ENCODE results near the gene PDZD4.

Gene PDZD4

DNA sequence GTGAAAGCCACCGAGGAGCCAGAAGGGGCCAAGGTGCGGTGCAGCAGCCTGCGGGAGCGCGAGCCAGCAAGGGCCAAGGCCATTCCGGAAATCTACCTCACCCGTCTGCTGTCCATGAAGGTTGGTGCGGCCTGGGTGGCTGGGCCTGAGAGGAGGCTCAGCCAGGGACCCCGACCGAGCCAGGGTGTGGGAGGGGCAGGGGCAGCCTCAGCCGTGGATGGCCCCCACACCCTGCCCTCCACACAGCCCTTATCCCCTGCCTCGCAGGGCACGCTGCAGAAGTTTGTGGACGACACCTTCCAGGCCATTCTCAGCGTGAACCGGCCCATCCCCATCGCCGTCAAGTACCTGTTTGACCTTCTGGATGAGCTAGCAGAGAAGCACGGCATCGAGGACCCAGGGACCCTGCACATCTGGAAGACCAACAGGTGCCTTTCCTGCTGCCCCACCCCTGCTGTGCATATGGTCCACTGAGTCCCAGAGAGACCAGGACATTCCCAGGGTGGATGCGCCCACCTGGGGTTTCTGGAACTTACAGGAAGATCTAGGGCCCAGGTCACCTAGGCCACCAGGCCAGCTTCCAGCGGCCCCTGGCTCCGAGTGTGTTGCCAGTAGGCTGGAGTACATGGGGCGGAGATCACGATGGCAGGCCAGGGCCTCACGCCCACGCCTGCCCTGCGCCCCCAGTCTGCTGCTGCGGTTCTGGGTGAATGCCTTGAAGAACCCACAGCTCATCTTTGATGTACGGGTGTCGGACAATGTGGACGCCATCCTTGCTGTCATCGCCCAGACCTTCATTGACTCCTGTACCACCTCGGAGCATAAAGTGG is 52.9 kb downstream of the PDZD4 start:
- no peak for DNase-seq (ENCODE audit: low read depth, low spot score)

DNA sequence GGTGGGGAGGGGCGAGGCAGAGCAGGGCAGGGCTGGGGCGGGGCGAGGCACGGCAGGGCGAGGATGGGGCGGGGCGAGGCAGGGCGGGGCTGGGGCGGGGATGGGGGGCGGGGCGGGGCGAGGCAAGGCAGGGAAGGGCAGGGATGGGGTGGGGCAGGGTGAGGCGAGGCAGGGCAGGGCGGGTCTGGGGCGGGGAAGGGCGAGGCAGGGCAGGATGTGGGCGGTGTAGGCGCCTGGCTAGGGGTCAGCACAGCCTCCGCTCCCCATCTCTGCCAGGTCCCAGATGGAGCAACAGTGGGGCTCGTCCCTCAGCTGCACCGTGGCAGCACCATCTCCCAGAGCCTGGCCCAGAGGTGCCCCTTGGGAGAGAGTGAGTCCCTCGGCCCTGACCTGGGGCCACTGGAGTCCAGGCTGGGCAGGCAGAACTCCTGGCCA is 53.7 kb downstream of the PDZD4 start:
- DNase-seq (ENCODE audit: low read depth, low spot score), result no peak

More for the DNA sequence above, 52.9 kb downstream of the PDZD4 start:
- no peak overlapping the region for H3K4me3 ChIP-seq (ENCODE audit: low read length)

DNA sequence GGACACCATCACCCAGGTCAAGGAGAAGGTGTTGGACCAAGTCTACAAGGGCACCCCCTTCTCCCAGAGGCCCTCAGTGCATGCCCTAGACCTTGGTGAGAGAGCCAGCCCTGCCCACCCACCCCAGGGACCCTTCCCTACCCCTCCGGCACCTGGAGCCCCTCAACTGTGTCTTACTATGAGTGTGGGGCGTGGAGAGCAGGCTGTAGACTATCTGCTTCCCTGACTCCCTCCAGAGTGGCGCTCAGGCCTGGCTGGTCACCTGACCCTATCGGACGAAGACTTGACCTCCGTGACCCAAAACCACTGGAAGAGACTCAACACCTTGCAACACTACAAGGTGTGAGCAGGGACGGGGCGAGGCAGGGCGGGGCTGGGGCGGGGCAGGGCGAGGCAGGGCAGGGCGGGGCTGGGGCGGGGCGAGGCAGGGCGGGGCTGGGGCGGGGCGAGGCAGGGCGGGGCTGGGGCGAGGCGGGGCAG is 54.2 kb downstream of the PDZD4 start:
- DNase-seq (ENCODE audit: low read depth, low spot score), result no peak
- H3K4me3 ChIP-seq (ENCODE audit: low read length), result no peak overlapping the region

More for the DNA sequence above, 53.7 kb downstream of the PDZD4 start:
- H3K4me3 ChIP-seq (ENCODE audit: low read length), result no peak overlapping the region

DNA sequence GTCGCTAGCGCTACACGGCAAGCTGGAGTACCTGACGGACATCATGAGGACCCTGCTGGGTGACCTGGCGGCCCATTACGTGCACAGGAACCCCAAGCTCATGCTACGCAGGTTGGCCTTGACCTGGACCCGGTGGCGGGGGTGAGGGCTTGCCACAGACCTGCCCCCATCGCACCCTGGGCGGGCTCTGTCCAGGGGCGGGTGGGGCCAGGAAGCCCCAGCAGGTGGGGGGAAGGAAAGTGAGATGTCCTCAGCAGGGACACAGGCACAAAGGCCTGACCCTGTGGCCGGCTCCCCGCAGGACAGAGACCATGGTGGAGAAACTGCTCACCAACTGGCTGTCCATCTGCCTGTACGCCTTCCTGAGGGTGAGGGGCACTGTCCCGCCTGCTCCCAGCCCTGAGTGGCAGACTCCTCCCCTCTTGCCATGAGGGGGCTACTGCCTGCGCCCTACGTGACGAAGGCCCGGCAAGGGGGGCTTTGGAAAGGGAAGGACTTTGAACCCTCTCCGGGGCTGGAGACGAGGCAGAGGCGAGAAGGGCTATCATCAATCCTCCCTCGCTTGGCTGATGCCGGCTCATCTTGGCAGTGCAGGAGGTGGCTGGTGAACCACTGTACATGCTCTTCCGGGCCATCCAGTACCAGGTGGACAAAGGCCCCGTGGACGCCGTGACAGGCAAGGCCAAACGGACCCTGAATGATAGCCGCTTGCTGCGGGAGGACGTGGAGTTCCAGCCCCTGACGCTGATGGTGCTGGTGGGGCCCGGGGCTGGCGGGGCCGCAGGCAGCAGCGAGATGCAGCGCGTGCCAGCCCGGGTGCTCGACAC is 54.8 kb downstream of the PDZD4 start:
- H3K4me3 ChIP-seq (ENCODE audit: low read length), result no peak overlapping the region
- DNase-seq (ENCODE audit: low read depth, low spot score), result no peak

DNA sequence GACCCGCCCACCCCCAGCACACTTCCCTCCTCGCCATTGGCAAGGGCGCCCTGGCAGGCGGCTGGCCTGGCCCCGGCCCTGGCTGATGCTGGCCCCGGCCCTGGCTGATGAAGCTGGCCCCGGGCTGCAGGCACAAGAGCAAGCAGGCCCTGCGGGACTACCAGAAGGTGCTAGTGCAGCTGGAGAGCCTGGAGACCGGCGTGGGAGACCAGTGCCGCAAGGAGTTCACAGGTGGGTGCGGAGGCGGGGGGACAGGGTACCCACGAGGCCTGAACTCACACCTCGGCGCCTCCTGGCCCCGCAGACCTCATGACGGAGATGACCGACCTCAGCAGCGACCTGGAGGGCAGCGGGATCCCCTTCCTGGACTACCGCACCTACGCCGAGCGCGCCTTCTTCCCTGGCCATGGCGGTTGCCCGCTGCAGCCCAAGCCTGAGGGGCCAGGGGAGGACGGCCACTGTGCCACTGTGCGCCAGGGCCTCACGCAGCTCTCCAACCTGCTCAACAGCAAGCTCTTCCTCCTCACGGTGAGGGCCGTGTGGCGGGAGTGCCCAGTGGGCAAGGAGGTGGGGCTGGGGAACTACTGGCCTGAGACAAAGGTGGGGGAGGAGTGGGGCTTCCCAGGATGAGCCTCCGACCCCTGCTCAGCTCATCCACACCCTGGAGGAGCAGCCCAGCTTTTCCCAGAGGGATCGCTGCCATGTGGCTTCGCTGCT is 55.6 kb downstream of the PDZD4 start:
- no peak overlapping the region for H3K4me3 ChIP-seq (ENCODE audit: low read length)
- DNase-seq (ENCODE audit: low read depth, low spot score), result no peak

DNA sequence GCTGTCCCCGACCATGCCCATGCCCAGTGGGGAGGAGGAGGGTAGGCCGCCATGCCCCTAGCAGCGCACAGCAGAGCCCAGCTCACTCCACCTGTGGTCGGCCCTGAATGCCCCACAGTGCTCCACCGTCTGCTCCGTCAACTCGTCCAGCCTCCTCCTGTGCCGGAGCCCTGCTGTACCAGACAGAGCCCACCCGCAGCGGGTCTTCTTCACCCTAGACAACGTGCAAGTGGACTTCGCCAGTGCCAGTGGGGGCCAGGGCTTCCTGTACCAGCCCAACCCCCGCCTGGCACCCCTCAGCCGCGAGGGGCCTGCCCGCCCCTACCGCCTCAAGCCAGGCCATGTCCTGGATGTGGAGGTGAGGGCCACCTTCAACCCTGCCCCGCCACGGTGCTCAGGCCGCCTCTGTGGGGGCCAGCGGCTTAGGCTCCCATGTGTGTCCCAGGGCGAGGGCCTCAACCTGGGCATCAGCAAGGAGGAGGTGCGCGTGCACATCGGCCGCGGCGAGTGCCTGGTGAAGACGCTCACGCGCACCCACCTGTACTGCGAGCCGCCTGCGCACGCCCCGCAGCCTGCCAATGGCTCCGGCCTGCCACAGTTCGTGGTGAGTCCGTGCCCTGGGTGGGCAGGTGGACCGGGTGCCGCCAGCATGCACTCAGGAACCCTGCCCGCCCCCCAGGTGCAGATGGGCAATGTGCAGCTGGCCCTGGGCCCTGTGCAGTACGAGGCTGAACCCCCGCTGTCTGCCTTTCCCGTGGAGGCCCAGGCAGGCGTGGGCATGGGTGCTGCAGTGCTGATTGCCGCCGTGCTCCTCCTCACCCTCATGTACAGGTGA is 56.4 kb downstream of the PDZD4 start:
- no peak for DNase-seq (ENCODE audit: low read depth, low spot score)
- no peak overlapping the region for H3K4me3 ChIP-seq (ENCODE audit: low read length)

DNA sequence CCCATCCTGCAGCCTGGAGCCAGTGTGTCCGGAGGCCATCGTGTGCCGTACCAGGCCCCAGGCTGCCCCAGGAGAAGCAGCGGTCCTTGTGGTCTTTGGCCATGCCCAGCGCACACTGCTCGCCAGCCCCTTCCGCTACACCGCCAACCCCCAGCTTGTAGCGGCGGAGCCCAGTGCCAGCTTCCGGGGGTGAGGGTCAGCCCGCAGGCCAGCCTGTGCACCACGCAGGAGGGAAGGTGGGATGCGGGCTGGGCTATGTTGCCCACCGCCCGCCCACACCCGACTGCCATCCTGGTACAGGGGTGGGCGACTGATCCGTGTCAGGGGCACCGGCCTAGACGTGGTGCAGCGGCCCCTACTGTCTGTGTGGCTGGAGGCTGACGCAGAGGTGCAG is 57.1 kb downstream of the PDZD4 start:
- no peak for DNase-seq (ENCODE audit: low read depth, low spot score)
- no peak overlapping the region for H3K4me3 ChIP-seq (ENCODE audit: low read length)

DNA sequence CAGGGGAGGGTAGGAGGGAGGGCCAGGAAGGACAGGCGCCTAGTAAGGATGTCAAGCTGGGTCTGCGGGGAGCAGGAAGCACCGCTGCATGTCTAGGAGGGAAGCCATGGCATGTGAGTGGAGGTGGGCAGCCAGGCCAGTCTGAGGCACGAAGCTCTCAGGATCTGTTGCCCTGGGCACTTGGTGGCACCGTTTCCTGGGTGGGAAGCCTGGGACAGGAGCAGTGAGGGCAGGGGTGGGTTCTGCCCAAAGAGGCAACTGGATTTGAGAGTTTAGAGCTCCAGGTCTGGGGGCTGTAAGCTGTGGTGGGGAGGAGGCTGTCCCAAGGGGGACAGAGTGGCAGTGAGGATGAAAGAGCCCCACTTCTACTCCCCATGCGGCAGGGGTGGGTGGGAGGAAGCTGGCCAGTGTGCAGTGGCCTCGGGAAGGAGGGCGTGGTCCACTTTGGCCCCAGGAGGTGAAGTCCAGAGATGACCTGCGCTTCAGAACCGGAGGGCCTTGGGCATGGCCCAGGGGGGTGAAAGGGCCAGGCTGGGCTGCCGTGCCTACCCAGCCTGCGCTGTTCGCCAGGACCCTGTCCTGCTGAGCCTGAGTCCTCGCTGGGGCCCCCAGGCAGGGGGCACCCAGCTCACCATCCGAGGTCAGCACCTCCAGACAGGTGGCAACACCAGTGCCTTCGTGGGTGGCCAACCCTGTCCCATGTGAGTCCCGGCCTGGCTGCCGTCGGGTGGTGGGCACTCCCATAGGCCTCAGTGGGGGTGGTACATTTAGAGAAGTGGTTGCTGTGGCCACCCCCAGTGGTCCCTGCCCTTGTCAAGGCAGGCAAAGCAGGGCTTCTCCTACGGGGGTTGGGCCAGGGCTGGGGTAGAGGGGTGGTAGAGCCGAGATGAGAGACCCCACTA is 57.8 kb downstream of the PDZD4 start:
- no peak overlapping the region for H3K4me3 ChIP-seq (ENCODE audit: low read length)
- no peak for DNase-seq (ENCODE audit: low read depth, low spot score)

DNA sequence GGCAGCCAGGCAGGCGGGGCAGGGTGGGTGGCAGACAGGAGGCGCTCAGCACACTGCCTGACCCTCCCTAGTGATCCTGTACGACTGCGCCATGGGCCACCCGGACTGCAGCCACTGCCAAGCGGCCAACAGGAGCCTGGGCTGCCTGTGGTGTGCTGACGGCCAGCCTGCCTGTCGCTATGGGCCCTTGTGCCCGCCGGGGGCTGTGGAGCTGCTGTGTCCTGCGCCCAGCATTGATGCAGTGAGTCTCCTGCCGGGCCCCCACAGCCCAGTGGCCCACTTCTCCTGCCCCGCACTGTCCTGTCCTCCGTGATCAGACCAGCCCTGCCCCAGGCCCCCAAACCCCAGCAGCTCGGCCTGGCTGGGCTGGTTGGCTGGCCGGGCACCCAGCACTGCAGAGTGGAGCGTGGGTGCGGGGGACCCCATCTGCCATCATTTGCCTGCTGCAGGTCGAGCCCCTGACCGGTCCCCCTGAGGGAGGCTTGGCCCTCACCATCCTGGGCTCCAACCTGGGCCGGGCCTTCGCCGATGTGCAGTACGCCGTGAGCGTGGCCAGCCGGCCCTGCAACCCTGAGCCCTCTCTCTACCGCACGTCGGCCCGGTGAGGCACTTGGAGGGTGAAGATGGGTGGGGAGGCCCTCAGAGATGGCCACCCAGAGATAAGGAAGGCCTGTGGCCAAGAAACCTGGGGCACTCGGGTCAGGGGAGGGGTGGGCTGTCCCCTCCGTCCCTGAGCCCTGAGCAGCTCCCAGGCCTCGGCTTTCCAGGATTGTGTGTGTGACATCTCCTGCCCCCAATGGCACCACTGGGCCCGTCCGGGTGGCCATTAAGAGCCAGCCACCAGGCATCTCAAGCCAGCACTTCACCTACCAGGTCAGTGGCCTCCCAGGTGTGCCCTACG is 58.7 kb downstream of the PDZD4 start:
- no peak for DNase-seq (ENCODE audit: low read depth, low spot score)

DNA sequence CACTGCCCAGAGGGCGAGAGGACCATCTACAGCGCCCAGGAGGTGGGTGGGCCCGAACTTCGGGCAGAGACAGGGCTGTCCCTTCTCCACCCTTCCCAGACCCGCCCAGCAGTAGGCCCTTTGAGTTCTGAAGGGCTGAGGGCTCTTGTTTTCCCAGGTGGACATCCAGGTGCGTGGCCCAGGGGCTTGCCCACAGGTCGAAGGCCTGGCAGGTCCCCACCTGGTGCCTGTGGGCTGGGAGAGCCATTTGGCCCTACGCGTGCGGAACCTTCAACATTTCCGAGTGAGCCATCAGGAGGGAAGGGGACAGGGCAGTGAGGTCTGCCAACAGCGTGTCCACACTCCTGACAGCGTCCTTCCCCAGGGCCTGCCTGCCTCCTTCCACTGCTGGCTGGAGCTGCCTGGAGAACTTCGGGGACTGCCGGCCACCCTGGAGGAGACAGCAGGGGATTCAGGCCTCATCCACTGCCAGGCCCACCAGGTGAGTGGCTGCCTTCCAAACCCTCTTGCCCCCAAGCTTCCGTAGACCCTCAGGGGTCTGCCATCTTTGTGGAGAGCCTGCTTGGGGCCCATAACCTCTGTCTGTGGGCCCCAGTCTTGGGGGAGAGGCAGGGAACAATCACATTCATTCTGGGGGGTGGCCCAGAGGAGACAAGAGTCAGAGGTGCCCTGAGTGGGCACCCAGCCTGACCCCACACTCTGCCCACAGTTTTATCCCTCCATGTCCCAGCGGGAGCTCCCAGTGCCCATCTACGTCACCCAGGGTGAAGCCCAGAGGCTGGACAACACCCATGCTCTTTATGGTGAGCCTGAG is 59.5 kb downstream of the PDZD4 start:
- H3K4me3 ChIP-seq (ENCODE audit: low read length), result no peak overlapping the region
- DNase-seq (ENCODE audit: low read depth, low spot score), result no peak

More for the DNA sequence above, 58.7 kb downstream of the PDZD4 start:
- H3K4me3 ChIP-seq (ENCODE audit: low read length), result no peak overlapping the region

DNA sequence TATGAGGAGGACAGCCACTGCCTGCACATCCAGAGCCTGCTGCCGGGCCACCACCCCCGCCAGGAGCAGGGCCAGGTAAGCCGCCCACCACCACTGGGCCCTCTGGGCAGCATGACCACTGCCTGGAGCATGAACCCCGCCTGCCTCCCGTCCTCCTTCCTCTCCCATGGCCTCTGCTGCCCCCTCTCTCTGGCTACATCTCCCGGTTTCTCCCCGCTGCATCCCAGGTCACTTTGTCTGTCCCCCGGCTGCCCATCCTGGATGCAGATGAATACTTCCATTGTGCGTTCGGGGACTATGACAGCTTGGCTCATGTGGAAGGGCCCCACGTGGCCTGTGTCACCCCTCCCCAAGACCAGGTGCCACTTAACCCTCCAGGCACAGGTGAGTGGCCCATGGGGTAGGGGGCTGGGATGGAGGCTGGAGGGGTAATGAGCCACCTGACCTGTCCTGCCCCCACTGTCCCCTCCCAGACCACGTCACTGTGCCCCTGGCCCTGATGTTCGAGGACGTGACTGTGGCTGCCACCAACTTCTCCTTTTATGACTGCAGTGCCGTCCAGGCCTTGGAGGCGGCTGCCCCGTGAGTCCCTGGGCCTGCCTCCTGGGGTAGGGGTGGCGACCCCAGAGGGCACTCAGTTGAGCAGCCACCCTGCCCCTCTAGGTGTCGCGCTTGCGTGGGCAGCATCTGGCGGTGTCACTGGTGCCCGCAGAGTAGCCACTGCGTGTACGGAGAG is 60.3 kb downstream of the PDZD4 start:
- no peak for DNase-seq (ENCODE audit: low read depth, low spot score)
- H3K4me3 ChIP-seq (ENCODE audit: low read length), result no peak overlapping the region

DNA sequence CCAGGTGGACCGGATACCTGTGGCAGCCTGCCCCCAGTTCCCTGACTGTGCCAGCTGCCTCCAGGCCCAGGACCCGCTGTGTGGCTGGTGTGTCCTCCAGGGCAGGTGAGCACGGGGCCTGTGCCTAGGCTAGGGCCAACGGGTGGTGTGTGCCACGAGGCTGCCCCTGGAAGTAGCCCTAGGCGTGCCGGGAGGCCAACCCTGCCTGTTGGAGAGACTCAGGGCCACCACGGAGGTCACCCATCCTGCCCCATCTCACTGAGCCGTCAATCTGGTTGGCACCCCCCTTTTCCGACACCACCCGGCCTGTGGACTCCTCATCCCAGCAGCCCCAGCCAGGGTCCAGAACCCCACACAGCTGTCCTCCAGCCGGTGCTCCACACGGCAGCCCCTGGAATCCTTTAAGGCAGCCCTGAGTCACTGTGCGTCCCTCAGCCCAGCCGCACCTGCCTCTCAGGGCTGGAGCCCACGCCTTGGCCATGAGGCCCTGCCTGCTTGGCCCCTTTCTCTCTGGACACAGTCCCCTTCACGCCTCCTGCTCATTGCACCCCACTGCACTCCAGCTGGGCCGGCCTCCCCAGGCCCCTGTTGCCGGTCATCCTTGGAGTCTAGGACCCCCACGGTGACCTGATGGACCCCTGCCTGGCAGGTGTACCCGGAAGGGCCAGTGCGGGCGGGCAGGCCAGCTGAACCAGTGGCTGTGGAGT is 61.0 kb downstream of the PDZD4 start:
- no peak for DNase-seq (ENCODE audit: low read depth, low spot score)
- no peak overlapping the region for H3K4me3 ChIP-seq (ENCODE audit: low read length)

DNA sequence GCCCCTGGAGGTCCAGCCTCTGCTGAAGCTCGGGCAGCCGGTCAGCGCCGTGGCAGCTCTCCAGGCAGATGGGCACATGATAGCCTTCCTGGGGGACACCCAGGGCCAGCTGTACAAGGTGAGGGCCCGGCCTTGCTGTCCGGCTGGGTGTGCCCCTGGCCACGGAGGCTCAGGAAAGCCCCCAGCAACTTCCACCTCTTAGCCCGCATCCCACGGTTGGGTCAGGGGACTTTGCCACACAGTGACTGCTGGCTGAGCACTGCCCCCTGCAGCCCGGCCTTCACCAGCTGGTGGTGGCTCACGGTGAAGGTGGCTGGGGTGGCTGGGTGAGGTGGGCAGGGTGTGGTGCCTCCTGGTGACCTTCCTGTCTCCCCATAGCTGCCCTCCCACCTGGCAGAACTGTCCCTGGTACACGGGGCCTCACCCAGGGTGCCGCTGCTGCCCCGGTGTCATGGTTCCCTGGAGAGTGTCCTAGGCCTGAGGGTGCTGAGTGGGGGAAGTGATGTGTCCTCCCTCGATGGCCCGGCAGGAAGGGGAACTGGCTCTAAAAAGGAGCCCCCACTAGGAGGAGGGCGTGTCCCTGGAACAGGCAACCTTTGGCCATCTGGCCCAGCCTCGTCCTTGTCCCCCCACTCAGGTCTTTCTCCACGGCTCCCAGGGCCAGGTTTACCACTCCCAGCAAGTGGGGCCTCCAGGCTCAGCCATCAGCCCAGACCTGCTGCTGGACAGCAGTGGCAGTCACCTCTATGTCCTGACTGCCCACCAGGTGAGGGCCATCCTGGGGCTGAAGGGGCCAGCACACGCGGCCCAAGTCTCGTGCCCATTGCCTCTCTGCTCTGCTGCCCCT is 61.8 kb downstream of the PDZD4 start:
- no peak for DNase-seq (ENCODE audit: low read depth, low spot score)
- no peak overlapping the region for H3K4me3 ChIP-seq (ENCODE audit: low read length)

DNA sequence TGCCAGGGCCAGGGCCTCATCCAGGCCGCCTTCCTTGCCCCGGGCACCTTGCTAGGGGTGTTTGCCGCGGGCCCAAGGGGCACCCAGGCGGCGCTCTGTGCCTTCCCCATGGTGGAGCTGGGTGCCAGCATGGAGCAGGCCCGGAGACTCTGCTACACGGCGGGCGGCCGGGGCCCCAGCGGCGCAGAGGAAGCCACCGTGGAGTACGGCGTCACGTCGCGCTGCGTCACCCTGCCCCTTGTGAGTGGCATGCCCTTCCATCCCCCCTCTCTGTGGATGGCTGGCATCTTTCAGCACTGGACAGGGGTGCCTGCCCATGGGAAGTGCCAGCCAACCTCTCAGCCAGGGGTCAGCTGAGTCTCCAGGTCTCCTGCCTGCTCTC is 62.7 kb downstream of the PDZD4 start:
- no peak overlapping the region for H3K4me3 ChIP-seq (ENCODE audit: low read length)
- DNase-seq (ENCODE audit: low read depth, low spot score), result no peak
